VCaP (cell line): Measurements from ENCODE around the gene MVK.
"Not testable (repeated sequence)": the region's sequence is repeated elsewhere in the genome, so short reads cannot be mapped to it uniquely, and the experiment has no call there.

Source experiments
- H3K27ac ChIP-seq: fragments of 450-650 bp; 2 replicates; pipeline ENCODE4 v1.5.1; 2017
- CTCF ChIP-seq: fragments of 450-650 bp; conservative IDR thresholded peaks from 2 replicates; pipeline ENCODE4 v1.5.1; 2017; ENCODE audit warnings: mild to moderate bottlenecking, moderate library complexity

The MVK gene

GRCh38 chr12:109597795-109598427, 24.3 kb downstream of the MVK start:
- peak overlapping the region; percentile 61; the same call in 1 of the 2 replicates for H3K27ac ChIP-seq
- TF ChIP-seq CTCF = peak; percentile 98

- H3K27ac ChIP-seq = peak overlapping the region; percentile 61; the same call in 1 of the 2 replicates
- TF ChIP-seq CTCF = no peak
These were observed 24.8 kb downstream of the MVK start for GRCh38 chr12:109598428-109598854.

GRCh38 chr12:109599087-109599486, 25.5 kb downstream of the MVK start:
- TF ChIP-seq CTCF = no peak
- no peak overlapping the region; the same call in 1 of the 2 replicates for H3K27ac ChIP-seq

GRCh38 chr12:109600481-109600880, 26.9 kb downstream of the MVK start:
- no peak overlapping the region; the same call in 1 of the 2 replicates for H3K27ac ChIP-seq
- no peak for TF ChIP-seq CTCF

- no peak overlapping the region; the same call in 1 of the 2 replicates for H3K27ac ChIP-seq
- no peak for TF ChIP-seq CTCF
These were observed 27.4 kb downstream of the MVK start for GRCh38 chr12:109600995-109601394.

- TF ChIP-seq CTCF = no peak
- no peak overlapping the region for H3K27ac ChIP-seq
These were observed 28.0 kb downstream of the MVK start for GRCh38 chr12:109601557-109601956.

GRCh38 chr12:109602132-109602531, 28.5 kb downstream of the MVK start:
- H3K27ac ChIP-seq = not testable (repeated sequence)

- no peak for TF ChIP-seq CTCF
- H3K27ac ChIP-seq = no peak overlapping the region
These were observed 30.6 kb downstream of the MVK start for GRCh38 chr12:109604132-109604585.
